Colonic mucosa (tissue), 4 donors: ENCODE measurements around the gene VAT1L. TPM values are rescaled to one million over a fixed set of nuclear protein-coding genes. Genes with fewer than 3 reads are reported as not detected.

Experiments
- DNase-seq: peaks from one replicate; pipeline ENCODE4 v3.0.0-alpha.2; 2020
- H3K27ac ChIP-seq: fragments of 200-600 bp; one replicate; pipeline ENCODE4 v1.8.0; 2021
- H3K27me3 ChIP-seq: fragments of 200-600 bp; one replicate; pipeline ENCODE4 v1.8.0; 2021
- H3K36me3 ChIP-seq: fragments of 200-600 bp; one replicate; pipeline ENCODE4 v1.8.0; 2021
- H3K4me1 ChIP-seq: fragments of 200-600 bp; one replicate; pipeline ENCODE4 v1.8.0; 2021; ENCODE audit warnings: mild to moderate bottlenecking
- H3K4me3 ChIP-seq: fragments of 200-600 bp; one replicate; pipeline ENCODE4 v1.8.0; 2021
- H3K9ac ChIP-seq, 2 donors: one replicate each; pipeline ENCODE4 v1.7.0; 2013; ENCODE audit warnings: control low read depth in 2 of 2, low read depth in 2 of 2, low read length in 2 of 2
- H3K9me3 ChIP-seq: fragments of 200-600 bp; one replicate; pipeline ENCODE4 v1.8.0; 2021
- intact Hi-C: fragments of 100-400 bp; cut with DNase I; formaldehyde crosslinking; loops from one replicate; pipeline ENCODE4 v1.14.1; 2022
- total RNA-seq, 2 donors: library from RNA; stranded (reverse); fragmentation: NEBNext Ultra II Directional in 1 of 2; extraction: Animal tissue kit (Norgen Biotek cat#: 25700) in 1 of 2; gene quantifications; one replicate each; pipeline ENCODE4 v1.2.1, GENCODE V29; 2021
- TF ChIP-seq, protein P1 (sequence below): fragments of 200-600 bp; IDR thresholded peaks from one replicate; pipeline ENCODE4 v1.8.0; 2022; ENCODE audit warnings: antibody characterized with exemption, mild to moderate bottlenecking
- donor health status: healthy.
- donor health status: DM: no; HTN: no; CAD: no.
- donor health status: DM: no; HTN: no; CAD: no.

VAT1L gene
- total RNA-seq, 2 donors from 2014 or later: 1.4 to 3.3 TPM

DNA sequence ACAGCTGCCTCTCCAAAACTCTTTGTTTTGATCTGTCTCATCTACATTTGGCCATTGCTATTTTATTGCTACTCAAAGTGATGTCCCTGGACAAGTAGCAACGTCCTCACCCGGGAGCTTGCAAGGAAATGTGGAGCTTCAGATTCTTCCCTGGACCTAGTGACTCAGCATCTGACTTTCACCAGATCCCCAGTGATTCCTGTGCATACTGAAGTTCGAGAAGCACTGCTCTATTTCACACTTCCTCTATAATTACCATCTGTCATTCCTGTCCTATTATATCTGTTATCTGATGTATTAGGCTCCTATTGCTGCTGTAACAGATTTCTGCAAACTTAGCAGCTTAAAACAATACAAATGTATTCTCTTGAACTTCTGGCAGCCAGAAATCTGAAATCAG is 28.5 kb upstream of the VAT1L start:
- intact Hi-C loops: no loop called here
- no peak overlapping the region for H3K4me3 ChIP-seq
- H3K27me3 ChIP-seq: no peaks in the 10 kb centered on the region
- DNase-seq: no peak
- H3K9ac ChIP-seq: no peak overlapping the region
- no peaks in the 10 kb centered on the region for H3K36me3 ChIP-seq
- H3K4me1 ChIP-seq: no peaks in the 10 kb centered on the region
- no peak overlapping the region for H3K27ac ChIP-seq
- H3K9me3 ChIP-seq: no peaks in the 10 kb centered on the region
- TF ChIP-seq, protein P1, sequence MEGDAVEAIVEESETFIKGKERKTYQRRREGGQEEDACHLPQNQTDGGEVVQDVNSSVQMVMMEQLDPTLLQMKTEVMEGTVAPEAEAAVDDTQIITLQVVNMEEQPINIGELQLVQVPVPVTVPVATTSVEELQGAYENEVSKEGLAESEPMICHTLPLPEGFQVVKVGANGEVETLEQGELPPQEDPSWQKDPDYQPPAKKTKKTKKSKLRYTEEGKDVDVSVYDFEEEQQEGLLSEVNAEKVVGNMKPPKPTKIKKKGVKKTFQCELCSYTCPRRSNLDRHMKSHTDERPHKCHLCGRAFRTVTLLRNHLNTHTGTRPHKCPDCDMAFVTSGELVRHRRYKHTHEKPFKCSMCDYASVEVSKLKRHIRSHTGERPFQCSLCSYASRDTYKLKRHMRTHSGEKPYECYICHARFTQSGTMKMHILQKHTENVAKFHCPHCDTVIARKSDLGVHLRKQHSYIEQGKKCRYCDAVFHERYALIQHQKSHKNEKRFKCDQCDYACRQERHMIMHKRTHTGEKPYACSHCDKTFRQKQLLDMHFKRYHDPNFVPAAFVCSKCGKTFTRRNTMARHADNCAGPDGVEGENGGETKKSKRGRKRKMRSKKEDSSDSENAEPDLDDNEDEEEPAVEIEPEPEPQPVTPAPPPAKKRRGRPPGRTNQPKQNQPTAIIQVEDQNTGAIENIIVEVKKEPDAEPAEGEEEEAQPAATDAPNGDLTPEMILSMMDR: no peak

DNA sequence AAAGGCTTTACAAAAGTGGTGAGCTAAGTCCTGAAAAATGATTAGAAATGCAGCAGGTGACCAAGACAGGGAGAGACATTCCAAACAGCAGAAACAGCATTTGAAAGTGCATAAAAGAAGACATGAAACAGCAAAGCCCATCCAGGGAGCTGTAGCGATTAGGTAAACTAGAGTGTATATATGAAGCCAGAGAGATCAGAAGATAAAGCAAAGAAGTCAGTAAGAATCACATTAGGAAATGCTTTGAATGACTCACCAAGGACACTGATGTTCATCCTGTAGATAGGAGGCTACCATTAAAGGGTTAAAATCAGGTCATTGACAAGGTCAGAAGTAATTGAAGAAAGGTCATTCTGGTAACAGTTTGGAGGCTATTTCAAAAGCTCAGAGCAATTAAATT is 27.6 kb upstream of the VAT1L start:
- Histone ChIP-seq H3K27me3 (no peaks in the 10 kb centered on the region), H3K4me3 (no peak overlapping the region), H3K36me3 (no peaks in the 10 kb centered on the region), H3K9ac (no peak overlapping the region), H3K9me3 (no peaks in the 10 kb centered on the region), H3K4me1 (no peaks in the 10 kb centered on the region), H3K27ac (no peak overlapping the region)
- intact Hi-C loops: no loop called here
- TF ChIP-seq, protein P1: no peak
- no peak for DNase-seq

DNA sequence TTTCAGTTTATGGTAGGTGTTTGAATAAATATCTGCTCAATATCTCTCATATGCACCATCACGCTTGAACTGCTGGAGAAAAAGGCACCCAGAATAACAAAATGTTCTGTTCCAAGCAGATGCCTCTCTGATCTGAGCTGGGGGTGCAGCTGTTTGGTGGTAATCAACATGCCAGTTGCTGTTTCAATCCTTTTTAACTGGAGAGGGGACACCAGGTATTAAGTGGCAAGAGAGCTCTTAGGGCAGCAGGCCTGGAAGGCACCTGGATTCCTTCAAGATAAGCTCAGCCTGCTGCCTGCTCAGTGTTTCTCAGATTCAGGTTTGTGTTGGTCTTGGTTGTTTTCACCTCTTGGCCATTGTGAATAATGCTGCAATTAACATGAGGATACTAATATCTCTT is 27.2 kb upstream of the VAT1L start:
- Histone ChIP-seq H3K36me3 (no peaks in the 10 kb centered on the region), H3K9ac (no peak overlapping the region), H3K4me3 (no peak overlapping the region), H3K27me3 (no peaks in the 10 kb centered on the region), H3K9me3 (no peaks in the 10 kb centered on the region), H3K27ac (no peak overlapping the region), H3K4me1 (no peaks in the 10 kb centered on the region)
- TF ChIP-seq, protein P1: no peak
- DNase-seq: no peak
- intact Hi-C loops: no loop called here

DNA sequence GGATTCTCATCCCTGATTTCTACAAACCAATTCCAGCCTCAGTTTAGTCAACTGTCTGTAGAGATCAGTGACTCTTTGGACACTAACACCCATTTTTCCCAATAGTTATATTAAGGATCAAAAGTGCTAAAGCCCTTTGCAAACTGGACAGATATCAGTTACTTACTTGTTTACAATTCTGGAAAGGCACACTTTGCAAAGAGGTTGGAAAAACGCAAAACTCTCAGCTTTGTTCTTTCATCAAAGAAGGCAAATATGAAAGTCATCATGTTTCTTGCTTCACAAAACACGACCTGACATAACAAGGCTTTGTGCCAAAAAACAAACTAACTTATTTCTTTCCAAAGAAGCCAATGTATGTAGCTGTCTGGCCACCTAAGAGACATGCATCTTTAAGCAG is 26.1 kb upstream of the VAT1L start:
- H3K9me3 ChIP-seq: no peaks in the 10 kb centered on the region
- H3K27me3 ChIP-seq: no peaks in the 10 kb centered on the region
- no peak overlapping the region for H3K4me3 ChIP-seq
- H3K9ac ChIP-seq: no peak overlapping the region
- no peaks in the 10 kb centered on the region for H3K4me1 ChIP-seq
- no peak overlapping the region for H3K27ac ChIP-seq
- H3K36me3 ChIP-seq: no peaks in the 10 kb centered on the region
- TF ChIP-seq, protein P1: no peak
- intact Hi-C loops: no loop called here
- no peak for DNase-seq

DNA sequence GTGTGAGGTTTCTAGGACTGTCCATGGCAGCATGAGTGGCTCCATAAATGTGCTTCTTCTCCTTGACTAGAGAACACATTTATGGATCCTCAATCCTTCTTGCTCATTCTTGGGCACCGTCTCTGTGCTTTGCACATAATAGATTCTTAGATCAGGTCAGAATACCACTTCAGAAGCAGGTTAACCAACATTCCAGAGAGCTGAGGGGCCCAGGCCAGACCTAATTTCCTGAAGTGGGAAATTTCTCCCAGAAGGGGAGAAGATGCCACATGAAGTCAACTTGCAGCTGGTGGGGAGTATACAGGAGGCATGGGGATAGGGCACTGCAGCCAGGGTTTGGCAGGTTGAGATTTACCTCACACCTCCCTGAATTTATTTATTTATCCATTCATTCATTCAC is 24.4 kb upstream of the VAT1L start:
- Histone ChIP-seq H3K4me3 (no peak overlapping the region), H3K27ac (no peak overlapping the region), H3K36me3 (no peaks in the 10 kb centered on the region), H3K9me3 (no peaks in the 10 kb centered on the region), H3K4me1 (no peaks in the 10 kb centered on the region), H3K9ac (no peak overlapping the region), H3K27me3 (no peaks in the 10 kb centered on the region)
- no peak for DNase-seq
- TF ChIP-seq, protein P1: no peak
- intact Hi-C loops: no loop called here

DNA sequence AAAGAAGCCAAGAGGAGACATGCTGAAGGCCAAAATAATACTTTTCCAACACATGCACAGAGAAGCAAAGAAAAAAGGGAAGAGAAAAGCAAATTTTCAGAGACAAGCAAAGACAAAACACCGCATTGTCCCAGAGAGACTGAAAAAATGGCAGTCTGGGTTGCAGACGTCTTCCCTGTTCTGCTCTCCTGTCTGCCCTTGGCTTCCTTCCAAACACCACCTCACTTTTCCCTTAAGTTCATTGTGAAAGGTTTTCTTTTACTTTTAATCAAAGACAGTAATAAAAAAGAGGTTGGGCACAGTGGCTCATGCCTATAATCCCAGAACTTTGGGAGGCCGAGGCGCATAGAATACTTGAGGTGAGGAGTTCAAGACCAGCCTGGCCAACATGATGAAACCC is 21.2 kb upstream of the VAT1L start:
- Histone ChIP-seq H3K27me3 (no peaks in the 10 kb centered on the region), H3K4me1 (no peaks in the 10 kb centered on the region)

More for the DNA sequence above, 21.2 kb upstream of the VAT1L start:
- no peak overlapping the region for H3K9ac ChIP-seq
- H3K9me3 ChIP-seq: no peaks in the 10 kb centered on the region
- no peak for DNase-seq
- intact Hi-C loops: no loop called here
- H3K27ac ChIP-seq: no peak overlapping the region
- TF ChIP-seq, protein P1: no peak
- H3K4me3 ChIP-seq: no peak overlapping the region
- H3K36me3 ChIP-seq: no peaks in the 10 kb centered on the region
